ENCODE measurements around the gene DUSP6.

DNA sequence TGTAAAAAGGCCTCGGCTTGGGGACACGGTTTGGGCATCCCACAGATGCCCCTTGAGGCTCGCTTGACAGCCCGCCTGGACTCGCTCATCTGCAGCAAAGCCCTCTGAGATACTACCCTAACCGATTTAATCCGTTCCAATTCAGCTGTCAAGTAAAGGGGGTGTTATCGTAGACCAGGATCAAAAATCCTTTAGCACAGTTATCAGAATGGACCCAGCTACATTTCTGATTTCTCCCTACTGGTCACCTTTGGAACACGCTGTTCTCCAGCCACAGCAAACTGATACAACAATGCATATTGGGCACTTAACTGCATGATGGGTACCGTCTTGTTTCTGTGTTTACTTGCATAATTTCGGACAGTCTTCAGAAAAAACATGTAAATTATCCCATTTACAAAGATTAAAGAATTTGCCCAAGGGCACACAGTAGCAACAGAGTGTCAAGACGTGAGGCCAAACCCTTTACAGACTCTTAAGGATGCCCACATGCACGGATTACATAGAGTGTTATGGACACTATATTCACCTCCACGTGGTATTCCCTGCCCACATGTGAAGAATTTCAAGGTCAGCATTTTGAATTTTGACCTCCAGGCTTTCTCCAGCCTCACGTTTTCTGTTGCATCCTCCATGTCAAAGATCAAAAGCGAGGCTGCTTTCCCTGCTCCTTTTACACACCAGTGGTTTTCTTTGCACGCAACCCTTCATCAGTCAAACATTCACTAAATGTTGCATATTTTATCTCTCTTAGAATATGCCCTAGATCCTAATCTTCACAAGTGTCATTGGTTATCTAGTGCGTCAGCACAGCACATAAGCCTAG is 3.2 kb upstream of the DUSP6 start:
- TF ChIP-seq EZH2 (IDR thresholded peaks at IDR 0.05; ENCODE audit: insufficient read depth, poor library complexity, severe bottlenecking) = no peak
- TF ChIP-seq EZH2phosphoT487 (IDR thresholded peaks at IDR 0.05; ENCODE audit: insufficient read depth, low read depth) = no peak
